HepG2 (cell line): ENCODE measurements around the gene ENC1. TPM values are rescaled to one million over a fixed set of nuclear protein-coding genes. Genes with fewer than 3 reads are reported as not detected.
A peak's percentile ranks its signal among the peaks of the same experiment; 100 is the strongest.

ENCODE experiments used
- GLMP ChIP-seq: sonication (generic); formaldehyde crosslinking; IDR thresholded peaks from 2 replicates; pipeline ENCODE4 v1.9.0; 2021; ENCODE audit warnings: missing genetic modification reagents, mild to moderate bottlenecking, borderline replicate concordance
- IKZF4 ChIP-seq: sonication (generic); formaldehyde crosslinking; IDR thresholded peaks from 2 replicates; pipeline ENCODE4 v1.5.1; 2020; ENCODE audit warnings: borderline replicate concordance, mild to moderate bottlenecking, low read depth, missing genetic modification reagents; ENCODE audit errors: not compliant biosample characterization
- JDP2 ChIP-seq: sonication (generic); formaldehyde crosslinking; IDR thresholded peaks from 2 replicates; pipeline ENCODE4 v1.8.1; 2022; ENCODE audit warnings: missing genetic modification reagents, borderline replicate concordance
- KDM1A ChIP-seq: IDR thresholded peaks from 2 replicates; pipeline ENCODE4 v1.6.1; 2016; ENCODE audit warnings: missing compliant biosample characterization
- KLF9 ChIP-seq: IDR thresholded peaks from 2 replicates; pipeline ENCODE4 v1.6.1; 2016; ENCODE audit warnings: low read depth
- MEIS1 ChIP-seq: sonication (generic); formaldehyde crosslinking; IDR thresholded peaks from 2 replicates; pipeline ENCODE4 v1.9.0; 2021; ENCODE audit warnings: mild to moderate bottlenecking, missing genetic modification reagents, moderate library complexity, borderline replicate concordance
- NFAT5 ChIP-seq: sonication (generic); formaldehyde crosslinking; IDR thresholded peaks from 2 replicates; pipeline ENCODE4 v1.4.0; 2020; ENCODE audit warnings: missing genetic modification reagents
- PCBP1 ChIP-seq: fragments of 200-400 bp; formaldehyde crosslinking; IDR thresholded peaks from 2 replicates; pipeline ENCODE4 v1.6.1; 2017; ENCODE audit warnings: mild to moderate bottlenecking, low read depth, low read length, borderline replicate concordance
- SRF ChIP-seq: IDR thresholded peaks from 2 replicates; pipeline ENCODE4 v1.6.1; 2011; ENCODE audit warnings: mild to moderate bottlenecking, low read depth, low read length, moderate library complexity
- ZFP36L1 ChIP-seq: sonication (generic); formaldehyde crosslinking; IDR thresholded peaks from 2 replicates; pipeline ENCODE4 v1.8.0; 2022; ENCODE audit warnings: mild to moderate bottlenecking, missing genetic modification reagents, moderate library complexity
- ZMYM4 ChIP-seq: sonication (generic); formaldehyde crosslinking; IDR thresholded peaks from 2 replicates; pipeline ENCODE4 v1.8.1; 2023; ENCODE audit warnings: mild to moderate bottlenecking, missing genetic modification reagents
- ZNF143 ChIP-seq: sonication (generic); formaldehyde crosslinking; IDR thresholded peaks from 2 replicates; pipeline ENCODE4 v1.4.0; 2020; ENCODE audit warnings: missing genetic modification reagents
- ZNF318 ChIP-seq: sonication (generic); formaldehyde crosslinking; IDR thresholded peaks from 2 replicates; pipeline ENCODE4 v1.4.0; 2020; ENCODE audit warnings: mild to moderate bottlenecking, missing genetic modification reagents
- ZNF337 ChIP-seq: sonication (generic); formaldehyde crosslinking; IDR thresholded peaks from 2 replicates; pipeline ENCODE4 v1.5.1; 2020; ENCODE audit warnings: missing genetic modification reagents, low read depth, mild to moderate bottlenecking, borderline replicate concordance
- polyA plus RNA-seq, 8 experiments: library from polyadenylated mRNA; depleted of rRNA in 3 of 8; stranded (reverse) in 7 of 8; unstranded in 1 of 8; fragments of >200 nt; fragmentation: Illumina TruSeq in 4 of 8; extraction: Trizol in 4 of 8; gene quantifications; 2 replicates each; pipeline versions ENCODE4 v1.2.1 to v1.2.3, GENCODE V29; 2011 to 2016; ENCODE audit warnings: low read depth in 4 of 8, missing spikeins in 1 of 8, mixed read lengths in 1 of 8; ENCODE audit not compliant: insufficient read depth in 1 of 8
- total RNA-seq, 5 experiments: library from RNA; depleted of rRNA; stranded (reverse); fragments of >200 nt; fragmentation: Illumina TruSeq; extraction: Trizol; gene quantifications; 2 replicates each; pipeline ENCODE4 v1.2.3, GENCODE V29; 2016; ENCODE audit warnings: low read depth in 1 of 5

ENC1 gene
- total and polyA plus RNA-seq, 2 of the 13 experiments (the other 11 are each of a cell fraction or from before 2014, with no cell fraction given): 63.8 to 64.4 TPM

- TF ChIP-seq ZNF318 (no peak), NFAT5 (CRISPR knock-in tag) (no peak), ZNF143 (peak; percentile 54), MEIS1 (CRISPR knock-in tag) (no peak), JDP2 (no peak), IKZF4 (CRISPR knock-in tag) (no peak), ZNF337 (CRISPR knock-in tag) (no peak), SRF (no peak), PCBP1 (no peak), KDM1A (CRISPR knock-in tag) (no peak), KLF9 (CRISPR knock-in tag) (peak; percentile 38; the same call in 1 of the 2 replicates), ZMYM4 (CRISPR knock-in tag) (peak; percentile 41; the same call in 1 of the 2 replicates), ZFP36L1 (CRISPR knock-in tag) (peak; percentile 56; the same call in 1 of the 2 replicates), GLMP (CRISPR knock-in tag) (no peak)
These were observed 616 bp upstream of the ENC1 start (continued) for GRCh38 chr5:74640954-74641734.
